ENCODE results near the gene SDF2L1. TPM values are rescaled to one million over a fixed set of nuclear protein-coding genes. Genes with fewer than 3 reads are reported as not detected.
"Not testable (repeated sequence)": the region's sequence is repeated elsewhere in the genome, so short reads cannot be mapped to it uniquely, and the experiment has no call there.

The SDF2L1 gene
- total RNA-seq, 1 donor from 2014 or later: 4.3 TPM

DNA sequence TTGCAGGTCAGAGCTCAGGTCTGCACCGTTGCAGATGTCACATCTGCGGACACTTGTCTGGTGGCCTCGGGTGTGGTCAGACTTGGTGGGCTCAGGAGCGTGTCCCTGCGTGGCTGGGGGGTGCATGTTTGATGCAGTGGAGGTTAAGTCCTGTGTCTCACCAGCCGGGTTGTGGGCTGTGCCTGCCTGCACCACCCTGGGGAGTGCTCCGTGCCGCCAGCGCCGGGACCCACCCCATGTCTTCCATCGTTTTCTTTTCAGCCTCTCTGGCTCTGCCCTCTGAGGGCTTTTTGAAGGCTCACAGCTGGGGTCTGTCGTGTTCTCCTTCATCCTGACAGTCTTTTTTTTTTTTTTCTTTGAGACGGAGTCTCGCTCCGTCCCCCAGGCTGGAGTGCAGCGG, 49.7 kb downstream of the SDF2L1 start:
- Mint-ChIP-seq H3K36me3 (peaks cover 15% of the 10 kb centered on the region), H3K4me1 (peaks cover 6% of the 10 kb centered on the region)
- no peaks in the 10 kb centered on the region for H3K36me3 ChIP-seq

DNA sequence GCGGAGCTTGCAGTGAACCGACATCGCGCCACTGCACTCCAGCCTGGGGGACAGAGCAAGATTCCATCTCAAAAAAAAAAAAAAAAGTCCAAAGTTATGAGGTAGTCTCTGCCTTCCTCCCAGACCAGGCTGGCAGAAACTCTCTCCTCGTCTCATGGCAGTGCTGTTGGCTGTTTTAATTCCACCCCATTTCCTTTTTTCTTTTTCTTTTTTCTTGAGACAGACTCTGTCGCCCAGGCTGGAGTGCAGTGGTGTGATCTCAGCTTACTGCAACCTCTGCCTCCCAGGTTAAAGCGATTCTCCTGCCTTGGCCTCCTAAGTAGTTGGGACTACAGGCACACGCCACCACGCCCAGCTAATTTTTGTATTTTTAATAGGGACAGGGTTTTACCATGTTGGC, 50.8 kb downstream of the SDF2L1 start:
- H3K4me3 Mint-ChIP-seq; H3K9me3 ChIP-seq (ENCODE audit: low read depth); H3K9me3 Mint-ChIP-seq; DNase-seq (ENCODE audit: low spot score); H3F3A ChIP-seq (ENCODE audit: low read depth); H2AFZ ChIP-seq (replicated peaks); H3K4me3 ChIP-seq; H3K27ac ChIP-seq; H4K20me1 ChIP-seq (ENCODE audit: low read depth); H3K27ac Mint-ChIP-seq; H3K27me3 ChIP-seq; H3K36me3 ChIP-seq; H3K4me1 Mint-ChIP-seq; H3K9ac ChIP-seq; H3K4me2 ChIP-seq; H3K4me1 ChIP-seq; H3K79me2 ChIP-seq (ENCODE audit: low read depth): not testable (repeated sequence)
- Mint-ChIP-seq H3K36me3 (peaks cover 15% of the 10 kb centered on the region), H3K27me3 (ENCODE audit: insufficient read depth, low read depth) (peaks cover 11% of the 10 kb centered on the region)

More for the DNA sequence above, 49.7 kb downstream of the SDF2L1 start:
- H3K4me3 Mint-ChIP-seq: peak overlapping the region; percentile 59
- TF ChIP-seq EZH2 (IDR thresholded peaks at IDR 0.05): no peak
- TF ChIP-seq EZH2phosphoT487 (IDR thresholded peaks at IDR 0.05): no peak
- TF ChIP-seq, protein P1, sequence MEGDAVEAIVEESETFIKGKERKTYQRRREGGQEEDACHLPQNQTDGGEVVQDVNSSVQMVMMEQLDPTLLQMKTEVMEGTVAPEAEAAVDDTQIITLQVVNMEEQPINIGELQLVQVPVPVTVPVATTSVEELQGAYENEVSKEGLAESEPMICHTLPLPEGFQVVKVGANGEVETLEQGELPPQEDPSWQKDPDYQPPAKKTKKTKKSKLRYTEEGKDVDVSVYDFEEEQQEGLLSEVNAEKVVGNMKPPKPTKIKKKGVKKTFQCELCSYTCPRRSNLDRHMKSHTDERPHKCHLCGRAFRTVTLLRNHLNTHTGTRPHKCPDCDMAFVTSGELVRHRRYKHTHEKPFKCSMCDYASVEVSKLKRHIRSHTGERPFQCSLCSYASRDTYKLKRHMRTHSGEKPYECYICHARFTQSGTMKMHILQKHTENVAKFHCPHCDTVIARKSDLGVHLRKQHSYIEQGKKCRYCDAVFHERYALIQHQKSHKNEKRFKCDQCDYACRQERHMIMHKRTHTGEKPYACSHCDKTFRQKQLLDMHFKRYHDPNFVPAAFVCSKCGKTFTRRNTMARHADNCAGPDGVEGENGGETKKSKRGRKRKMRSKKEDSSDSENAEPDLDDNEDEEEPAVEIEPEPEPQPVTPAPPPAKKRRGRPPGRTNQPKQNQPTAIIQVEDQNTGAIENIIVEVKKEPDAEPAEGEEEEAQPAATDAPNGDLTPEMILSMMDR (IDR thresholded peaks at IDR 0.05): no peak
- H3F3A ChIP-seq (ENCODE audit: low read depth): no peaks in the 10 kb centered on the region
- no peaks in the 10 kb centered on the region for H3K4me1 ChIP-seq
- H2AFZ ChIP-seq (replicated peaks): no peak overlapping the region
- no peaks in the 10 kb centered on the region for H3K27me3 ChIP-seq
- H3K4me3 ChIP-seq: no peak overlapping the region
- no peaks in the 10 kb centered on the region for H4K20me1 ChIP-seq (ENCODE audit: low read depth)
- H3K9me3 Mint-ChIP-seq: no peaks in the 10 kb centered on the region
- no peak overlapping the region for H3K27ac ChIP-seq
- no peaks in the 10 kb centered on the region for H3K9me3 ChIP-seq (ENCODE audit: low read depth)
- H3K9ac ChIP-seq: no peak overlapping the region
- H3K4me2 ChIP-seq: no peak overlapping the region
- no peak for DNase-seq (ENCODE audit: low spot score)
- no peaks in the 10 kb centered on the region for H3K79me2 ChIP-seq (ENCODE audit: low read depth)
- H3K27ac Mint-ChIP-seq: peak overlapping the region; percentile 33
- peaks cover 11% of the 10 kb centered on the region for H3K27me3 Mint-ChIP-seq (ENCODE audit: insufficient read depth, low read depth)

DNA sequence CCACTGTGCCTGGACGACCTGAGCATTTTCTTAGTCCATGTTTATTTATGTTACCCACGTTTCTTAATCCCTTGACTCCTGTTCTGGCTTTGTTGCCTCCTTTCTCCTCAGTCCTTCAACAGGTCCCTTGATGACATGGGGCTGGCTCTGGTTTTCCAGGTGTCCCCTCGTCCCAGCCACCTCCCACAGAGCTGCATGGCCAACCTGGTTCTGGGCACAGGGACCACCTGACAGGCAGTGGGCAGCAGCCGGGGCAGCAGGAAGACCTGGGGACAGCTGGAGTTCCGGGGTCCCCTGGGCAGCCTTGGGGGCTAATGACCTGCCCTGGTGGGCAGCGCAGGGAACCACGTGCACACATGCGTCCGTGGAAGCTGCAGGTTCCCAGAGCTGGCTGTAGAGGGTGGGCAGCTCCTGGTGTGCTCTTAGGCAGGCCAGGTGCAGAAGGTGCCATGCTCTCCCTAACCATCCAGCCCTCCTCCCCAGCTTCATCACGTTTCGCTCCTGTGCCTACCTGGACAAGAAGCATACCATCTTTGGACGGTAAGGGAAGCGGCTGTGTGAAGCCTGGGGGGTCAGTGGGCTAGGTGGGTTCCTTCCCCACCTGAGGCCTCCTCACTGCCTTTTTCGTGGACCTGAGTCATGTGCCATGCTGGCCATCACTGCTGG, 51.4 kb downstream of the SDF2L1 start:
- H3K27ac ChIP-seq: no peak overlapping the region

More for the DNA sequence above, 51.4 kb downstream of the SDF2L1 start:
- Histone ChIP-seq H3K4me1 (no peaks in the 10 kb centered on the region), H2AFZ (replicated peaks) (no peak overlapping the region), H3K79me2 (ENCODE audit: low read depth) (no peaks in the 10 kb centered on the region), H3K36me3 (no peaks in the 10 kb centered on the region), H3K4me3 (no peak overlapping the region), H4K20me1 (ENCODE audit: low read depth) (peaks cover 3% of the 10 kb centered on the region), H3K4me2 (no peak overlapping the region), H3F3A (ENCODE audit: low read depth) (no peaks in the 10 kb centered on the region), H3K27me3 (no peaks in the 10 kb centered on the region), H3K9me3 (ENCODE audit: low read depth) (no peaks in the 10 kb centered on the region), H3K9ac (no peak overlapping the region)
- TF ChIP-seq, protein P1 (IDR thresholded peaks at IDR 0.05): no peak
- TF ChIP-seq EZH2phosphoT487 (IDR thresholded peaks at IDR 0.05) (no peak), EZH2 (IDR thresholded peaks at IDR 0.05) (no peak)
- DNase-seq (ENCODE audit: low spot score): no peak
- Mint-ChIP-seq H3K27ac (no peak overlapping the region), H3K36me3 (peaks cover 15% of the 10 kb centered on the region), H3K4me3 (no peak overlapping the region), H3K9me3 (no peaks in the 10 kb centered on the region), H3K4me1 (peaks cover 9% of the 10 kb centered on the region), H3K27me3 (ENCODE audit: insufficient read depth, low read depth) (peaks cover 12% of the 10 kb centered on the region)

MicroRNAs encoded within 50 kb of the gene (microRNA counts, 767-probe panel; counts per million panel counts)
- microRNA hsa-miR-130b-3p: 7,154 counts per million, percentile 93 among the panel's probes with 10 or more counts
- microRNA hsa-miR-301b: 460 counts per million, percentile 90 among the panel's probes with 10 or more counts

Small RNA genes lying within 50 kb of the gene (microRNA-seq; reads per million reads assigned to microRNA genes)
- gene MIR130B (2,305 reads per million, percentile 96 among the genes with 10 or more reads in this experiment), gene MIR301B (5.4 reads per million, percentile 27 among the genes with 10 or more reads in this experiment)

Small RNA genes lying within 50 kb of the gene (small RNA-seq; reads per million reads assigned to genes)
- gene MIR301B: 6.3 reads per million, percentile 94 among the genes with 10 or more reads in this experiment

Other genes starting within 250 kb of the SDF2L1 start
- gene HIC2, start 224.9 kb upstream of the SDF2L1 start, total RNA-seq (ENCODE audit: low replicate concordance): 14.3 and 30.2 TPM in 2 replicates
- 1.5 TPM in 1 of 2 replicates, not detected in the other for gene TMEM191C, start 174.9 kb upstream of the SDF2L1 start, total RNA-seq (ENCODE audit: low replicate concordance)
- 0.81 and 1.2 TPM in 2 replicates for gene RIMBP3C, start 90.8 kb upstream of the SDF2L1 start, total RNA-seq (ENCODE audit: low replicate concordance)
- 51.9 and 61.2 TPM in 2 replicates for gene UBE2L3, start 74.6 kb upstream of the SDF2L1 start, total RNA-seq (ENCODE audit: low replicate concordance)
- gene YDJC, start 12.3 kb upstream of the SDF2L1 start, total RNA-seq (ENCODE audit: low replicate concordance): 4.8 and 23.4 TPM in 2 replicates
- 0.15 TPM in 1 of 2 replicates, not detected in the other for gene CCDC116, start 9.5 kb upstream of the SDF2L1 start, total RNA-seq (ENCODE audit: low replicate concordance)
- 14.3 and 28.3 TPM in 2 replicates for gene PPIL2, start 23.7 kb downstream of the SDF2L1 start, total RNA-seq (ENCODE audit: low replicate concordance)
- 32.2 and 39.1 TPM in 2 replicates for gene YPEL1, start 93.5 kb downstream of the SDF2L1 start, total RNA-seq (ENCODE audit: low replicate concordance)
- 44.7 and 61.4 TPM in 2 replicates for gene MAPK1, start 225.3 kb downstream of the SDF2L1 start, total RNA-seq (ENCODE audit: low replicate concordance)

Data from neural progenitor cell (in vitro differentiated cells).